Measurements from ENCODE around the gene DEF6.
A peak's percentile ranks its signal among the peaks of the same experiment; 100 is the strongest.
"Not testable (repeated sequence)": the region's sequence is repeated elsewhere in the genome, so short reads cannot be mapped to it uniquely, and the experiment has no call there.

The DEF6 gene

GRCh38 chr6:35280903-35281302 is 16.7 kb upstream of the DEF6 start:
- no peak for DNase-seq

- no peak for DNase-seq
Observed at GRCh38 chr6:35282472-35282871, 15.1 kb upstream of the DEF6 start.

GRCh38 chr6:35283361-35283760 is 14.3 kb upstream of the DEF6 start:
- DNase-seq = no peak

- DNase-seq = no peak
Observed at GRCh38 chr6:35287671-35288396, 9.8 kb upstream of the DEF6 start.

DNA sequence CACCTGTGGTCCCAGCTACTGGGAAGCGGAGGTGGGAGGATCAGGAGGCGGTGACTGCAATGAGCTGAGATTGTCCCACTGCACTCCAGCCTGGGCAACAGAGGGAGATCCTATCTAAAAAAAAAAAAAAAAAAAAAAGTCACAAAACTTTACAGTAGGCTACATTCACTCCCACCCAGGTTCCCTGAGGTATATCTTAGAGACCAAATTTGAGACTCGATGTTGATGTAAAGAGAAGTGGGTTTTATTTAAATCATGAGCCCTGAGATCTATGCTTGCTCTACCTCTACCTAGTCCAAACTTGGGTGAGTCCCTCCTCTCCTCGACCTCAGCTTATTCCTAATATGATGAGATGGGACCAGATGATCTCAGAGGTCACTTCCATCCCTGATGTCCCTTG is 8.8 kb upstream of the DEF6 start:
- no peak for DNase-seq

- DNase-seq = no peak
Observed at GRCh38 chr6:35291491-35291890, 6.1 kb upstream of the DEF6 start.

GRCh38 chr6:35292494-35292893 is 5.1 kb upstream of the DEF6 start:
- DNase-seq = no peak

- no peak for DNase-seq
Observed at GRCh38 chr6:35293681-35294080, 3.9 kb upstream of the DEF6 start.

DNA sequence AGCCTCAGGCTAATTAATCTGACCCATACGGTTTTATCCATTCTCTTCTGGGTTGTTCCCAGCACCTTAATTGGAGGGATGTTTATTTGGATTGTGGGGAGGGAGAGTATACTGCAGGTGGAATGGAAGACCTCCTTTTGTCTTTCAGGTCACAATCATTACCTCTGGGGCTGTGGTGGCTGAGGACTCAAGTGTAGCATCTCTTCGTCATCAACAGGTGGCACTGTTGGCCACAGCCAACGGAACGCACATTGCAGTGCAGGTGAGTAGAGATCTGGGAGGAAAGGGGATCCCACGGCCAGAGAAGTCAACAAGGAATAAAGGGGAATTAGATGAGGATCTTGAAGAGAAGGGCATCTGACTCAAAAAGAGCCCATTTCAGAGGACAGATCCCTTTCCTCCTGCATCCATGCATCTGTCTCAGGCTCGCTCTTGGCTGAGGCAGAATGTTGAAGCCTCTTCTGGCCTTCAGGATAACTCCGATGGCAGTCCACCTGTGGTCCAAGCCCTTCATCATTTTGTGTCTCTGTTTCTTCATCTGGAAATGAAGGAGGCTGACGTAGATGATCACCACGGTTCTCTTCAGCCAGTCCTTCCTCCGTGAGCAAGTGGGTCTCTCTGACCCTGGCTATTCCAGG is 3.2 kb upstream of the DEF6 start:
- peak; percentile 48 for DNase-seq

- no peak for DNase-seq
Observed at GRCh38 chr6:35295036-35295435, 2.6 kb upstream of the DEF6 start.

GRCh38 chr6:35295521-35296315 is 1.9 kb upstream of the DEF6 start:
- DNase-seq = no peak

GRCh38 chr6:35296931-35297600 is 552 bp upstream of the DEF6 start:
- no peak for DNase-seq

DNA sequence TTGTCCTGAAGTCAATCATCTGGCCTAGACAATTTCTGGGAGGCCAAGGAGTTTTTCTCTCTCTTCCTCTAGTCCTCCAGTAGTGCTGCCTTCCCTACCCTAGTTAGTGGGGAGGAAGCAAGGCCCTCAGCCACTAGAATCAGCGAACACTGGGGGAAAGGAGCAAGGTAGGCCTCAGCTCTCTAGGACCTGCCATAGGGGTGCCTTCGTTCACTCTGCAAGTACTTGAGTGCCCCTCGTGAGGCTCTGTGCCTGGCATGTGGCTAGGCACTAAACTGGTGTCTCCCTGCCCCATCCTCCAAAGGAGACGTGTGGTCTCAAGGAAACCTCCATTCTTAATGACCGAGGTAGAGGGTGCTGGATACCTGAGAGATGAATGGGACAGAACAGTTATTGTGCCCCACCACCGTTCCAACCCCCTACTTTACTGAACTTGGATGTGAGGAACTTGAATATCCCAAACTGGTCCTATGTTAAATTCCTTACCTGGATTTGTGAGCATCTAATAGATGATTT is 1.1 kb downstream of the DEF6 start:
- no peak for DNase-seq

- DNase-seq = no peak
Observed at GRCh38 chr6:35299674-35300073, 2.1 kb downstream of the DEF6 start.

- no peak for DNase-seq
Observed at GRCh38 chr6:35300848-35301247, 3.2 kb downstream of the DEF6 start.

DNA sequence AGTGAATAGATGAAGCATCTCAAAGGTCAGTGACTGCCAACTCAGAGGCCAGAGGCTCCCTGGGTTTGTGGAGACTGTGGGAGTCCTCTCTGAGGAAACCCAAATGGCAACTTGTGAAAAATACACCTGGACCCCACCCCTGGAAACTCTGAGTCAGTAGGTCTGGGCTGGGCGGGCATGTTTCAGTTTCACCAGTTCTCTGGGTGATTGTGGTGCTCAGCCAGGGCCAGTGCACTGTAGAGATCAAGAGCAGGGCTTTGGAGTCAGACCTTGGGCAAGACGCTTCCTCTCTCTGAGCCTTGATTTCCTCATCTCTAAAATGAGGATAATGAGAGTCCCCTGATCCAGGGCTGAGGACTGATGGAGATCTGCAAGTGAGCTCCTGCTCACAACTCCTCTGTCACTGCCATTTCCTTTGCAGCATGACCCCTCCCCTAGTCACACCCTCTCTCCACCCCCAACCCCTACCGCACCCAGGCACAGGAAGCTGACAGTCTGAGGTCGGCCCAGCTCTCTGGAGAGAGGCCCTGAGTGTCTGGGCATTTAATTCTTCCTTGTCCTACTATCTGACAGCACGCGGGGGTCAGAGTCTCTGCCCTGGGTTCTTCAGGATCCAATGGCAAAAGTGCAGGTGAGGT is 5.1 kb downstream of the DEF6 start:
- DNase-seq = peak; percentile 91

DNA sequence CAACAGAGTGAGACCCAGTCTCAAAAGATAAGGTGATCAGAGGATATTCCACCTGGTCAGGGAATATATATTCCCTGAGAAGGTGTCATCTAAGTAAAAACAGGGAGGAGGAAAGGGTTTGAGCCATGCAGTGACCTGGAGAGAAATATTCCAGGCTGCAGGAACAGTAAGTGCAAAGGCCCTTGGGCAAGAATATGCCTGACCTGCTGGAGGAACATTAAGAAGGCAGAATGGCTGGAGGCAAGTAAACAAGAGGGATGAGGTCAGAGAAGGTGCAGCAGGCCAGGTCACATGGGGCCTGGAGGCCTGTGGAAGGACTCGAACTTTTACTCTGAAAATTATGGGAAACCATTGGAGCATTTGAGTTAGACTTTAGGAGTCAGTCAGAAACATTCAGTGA is 6.7 kb downstream of the DEF6 start:
- no peak for DNase-seq

- peak; percentile 46 for DNase-seq
Observed at GRCh38 chr6:35305117-35305516, 7.5 kb downstream of the DEF6 start.

GRCh38 chr6:35307138-35307537 is 9.5 kb downstream of the DEF6 start:
- not testable (repeated sequence) for DNase-seq

- DNase-seq = not testable (repeated sequence)
Observed at GRCh38 chr6:35308543-35308942, 10.9 kb downstream of the DEF6 start.

GRCh38 chr6:35309611-35310264 is 12.1 kb downstream of the DEF6 start:
- DNase-seq = no peak

- DNase-seq = peak; percentile 43
Observed at GRCh38 chr6:35310265-35310831, 12.7 kb downstream of the DEF6 start.

Measured in stimulated activated CD4-positive, alpha-beta T cell treated with anti-CD3 and anti-CD28 coated beads, Interleukin-1b, Interleukin-23, amount 100 ng/mL, for 48 hours (primary cell).